Measurements from ENCODE around the gene GNAT3.

GNAT3 gene

GRCh38 chr7:80427218-80427617 lies 84.6 kb downstream of the GNAT3 start:
- no peak for DNase-seq (ENCODE audit: low read depth in 4 of 4, low spot score in 1 of 4)

GRCh38 chr7:80420876-80421275 lies 91.0 kb downstream of the GNAT3 start:
- no peak for DNase-seq (ENCODE audit: low read depth in 4 of 4, low spot score in 1 of 4)

DNA sequence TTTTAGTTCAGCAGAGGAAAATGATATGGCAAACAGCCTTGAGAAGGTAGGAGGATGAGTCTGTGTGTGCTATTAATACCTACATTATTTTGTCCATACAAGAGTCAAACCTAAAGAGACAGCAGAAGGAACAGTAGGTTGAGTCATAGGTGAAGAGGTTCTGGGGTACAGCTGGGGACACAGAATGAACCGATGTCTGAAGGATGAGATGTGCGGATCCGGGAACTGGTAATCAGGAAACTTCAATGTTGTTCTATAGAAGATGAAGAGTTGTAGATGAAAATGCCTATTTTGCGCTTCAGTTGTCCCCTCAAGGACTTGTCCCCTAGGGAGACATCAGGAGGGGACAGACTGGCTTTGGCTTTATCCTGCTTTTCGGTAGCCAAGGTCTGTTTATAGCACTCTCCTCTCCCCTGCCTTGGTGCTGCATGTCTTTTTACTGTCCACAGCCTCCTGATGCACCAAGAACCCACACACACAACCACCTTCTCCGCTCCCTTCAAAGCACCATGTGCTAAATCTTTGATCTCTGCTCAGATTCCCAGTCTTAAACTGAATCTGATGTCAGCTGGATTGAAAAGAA lies 94.6 kb downstream of the GNAT3 start:
- DNase-seq (ENCODE audit: low read depth in 4 of 4, low spot score in 1 of 4): no peak

- DNase-seq (ENCODE audit: low read depth in 4 of 4, low spot score in 1 of 4): no peak
Measured at GRCh38 chr7:80415522-80415921, 96.3 kb downstream of the GNAT3 start.

DNA sequence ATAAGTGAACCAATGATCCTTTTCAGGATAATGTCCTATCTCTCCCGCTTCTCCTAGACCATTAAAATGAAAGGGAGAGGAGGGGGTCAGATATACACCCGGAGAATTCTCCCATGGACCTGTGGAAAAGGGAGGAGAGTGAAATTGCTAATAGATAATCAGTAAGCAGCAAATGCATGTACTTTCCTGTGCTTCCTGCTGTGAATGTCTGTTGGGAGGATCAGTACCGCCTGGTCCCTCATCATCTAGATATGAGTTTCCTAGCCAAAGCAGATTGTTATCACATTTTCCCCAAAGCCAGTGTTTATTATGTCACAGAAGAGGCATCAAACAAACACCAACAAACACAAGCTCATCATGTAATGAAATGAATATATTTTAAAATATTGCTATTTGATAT lies 96.8 kb downstream of the GNAT3 start:
- no peak for DNase-seq (ENCODE audit: low read depth in 4 of 4, low spot score in 1 of 4)

DNA sequence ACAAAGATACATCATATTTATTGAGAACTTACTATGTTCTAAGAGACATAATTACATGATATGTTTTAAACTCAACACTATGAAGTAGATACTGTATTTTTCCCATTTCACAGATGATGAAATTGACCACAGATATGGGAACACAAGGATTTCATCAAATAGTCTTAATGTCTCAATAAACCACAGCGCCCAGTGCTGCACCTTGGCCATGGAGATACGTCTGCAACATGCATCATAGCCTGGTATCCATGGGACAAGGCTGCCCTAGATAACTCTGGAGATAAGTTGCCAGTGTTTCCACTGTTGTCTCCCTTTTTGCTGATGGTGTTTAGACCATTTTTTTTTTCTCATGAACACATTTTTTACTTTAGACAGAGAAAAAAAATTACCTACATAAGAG lies 97.5 kb downstream of the GNAT3 start:
- no peak for DNase-seq (ENCODE audit: low read depth in 4 of 4, low spot score in 1 of 4)

DNA sequence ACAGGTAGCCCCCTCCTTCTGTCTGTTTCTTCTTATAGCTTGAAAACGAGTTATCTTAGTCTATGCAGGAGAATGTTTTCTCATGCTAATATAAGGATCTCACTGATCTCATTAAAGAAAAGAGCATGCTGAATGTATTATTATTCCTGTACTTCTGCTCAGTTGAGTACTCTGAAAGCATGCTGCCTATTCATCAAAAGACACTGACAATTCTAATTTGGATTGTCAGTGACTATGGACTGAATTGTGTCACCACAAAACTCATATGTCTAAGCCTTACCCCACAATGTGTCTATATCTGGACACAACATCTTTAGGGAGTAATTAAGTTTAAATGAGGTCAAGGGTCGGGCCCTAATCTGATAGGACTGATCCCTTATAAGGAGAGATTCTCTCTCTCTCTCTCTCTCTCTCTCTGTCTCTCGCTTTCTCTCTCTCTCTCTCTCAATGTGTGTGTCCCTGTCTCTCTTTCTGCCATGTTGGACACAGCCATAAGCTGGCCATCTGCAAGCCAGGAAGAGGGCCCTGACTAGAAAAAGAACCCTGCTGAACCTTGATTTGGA lies 98.4 kb downstream of the GNAT3 start:
- DNase-seq (ENCODE audit: low read depth in 4 of 4, low spot score in 1 of 4): no peak

GRCh38 chr7:80412842-80413241 lies 99.0 kb downstream of the GNAT3 start:
- no peak for DNase-seq (ENCODE audit: low read depth in 4 of 4, low spot score in 1 of 4)

- DNase-seq (ENCODE audit: low read depth in 4 of 4, low spot score in 1 of 4): no peak
Measured at GRCh38 chr7:80411621-80412020, 100.2 kb downstream of the GNAT3 start.

DNA sequence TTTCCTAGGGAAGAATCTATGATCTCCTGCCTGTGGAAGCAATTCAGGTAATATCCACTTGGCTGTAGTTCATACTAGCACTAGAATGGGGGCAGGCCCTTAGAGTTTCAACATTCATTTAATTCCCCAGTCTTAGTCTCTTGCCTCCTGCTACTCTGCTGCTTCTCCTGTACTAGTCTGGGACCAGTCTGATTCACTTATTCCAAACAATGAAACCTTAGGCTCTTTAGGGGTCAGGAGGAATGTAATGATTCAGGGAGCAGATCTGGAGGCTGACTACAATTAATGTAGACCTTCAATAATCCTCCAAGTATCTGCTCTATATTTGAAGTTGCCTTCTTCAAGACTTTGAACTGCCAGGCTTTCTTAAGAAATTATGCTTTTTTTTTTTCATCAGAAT lies 101.8 kb downstream of the GNAT3 start:
- no peak for DNase-seq (ENCODE audit: low read depth in 4 of 4, low spot score in 1 of 4)

Measured in stimulated activated CD4-positive, alpha-beta T cell treated with anti-CD3 and anti-CD28 coated beads, Interleukin-1b, Interleukin-23, amount 100 ng/mL, for 24 hours (primary cell).